Testis (tissue), 2 donors: ENCODE results near the gene EXPH5.

Experiments
- CTCF ChIP-seq, 3 experiments: fragments of 450-650 bp in 2 of 3; fragments of 200-600 bp in 1 of 3; sonication (generic) in 1 of 3; IDR thresholded peaks; one replicate each; pipeline ENCODE4 v1.5.1; 2016 to 2019; ENCODE audit warnings: antibody characterized with exemption in 3 of 3, mild to moderate bottlenecking in 2 of 3, moderate library complexity in 1 of 3
- POLR2A ChIP-seq: fragments of 450-650 bp; IDR thresholded peaks from one replicate; pipeline ENCODE4 v1.6.1; 2017; ENCODE audit warnings: antibody characterized with exemption, mild to moderate bottlenecking, moderate library complexity

- TF ChIP-seq CTCF (IDR thresholded peaks at IDR 0.05) = no peak
- no peak for TF ChIP-seq POLR2A
Observed at GRCh38 chr11:108580043-108580442, 13.5 kb downstream of the EXPH5 start.
